ENCODE data around the gene LIPM.

The LIPM gene, protein sequence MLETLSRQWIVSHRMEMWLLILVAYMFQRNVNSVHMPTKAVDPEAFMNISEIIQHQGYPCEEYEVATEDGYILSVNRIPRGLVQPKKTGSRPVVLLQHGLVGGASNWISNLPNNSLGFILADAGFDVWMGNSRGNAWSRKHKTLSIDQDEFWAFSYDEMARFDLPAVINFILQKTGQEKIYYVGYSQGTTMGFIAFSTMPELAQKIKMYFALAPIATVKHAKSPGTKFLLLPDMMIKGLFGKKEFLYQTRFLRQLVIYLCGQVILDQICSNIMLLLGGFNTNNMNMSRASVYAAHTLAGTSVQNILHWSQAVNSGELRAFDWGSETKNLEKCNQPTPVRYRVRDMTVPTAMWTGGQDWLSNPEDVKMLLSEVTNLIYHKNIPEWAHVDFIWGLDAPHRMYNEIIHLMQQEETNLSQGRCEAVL

GRCh38 chr10:88802523-88803285 lies at the start of gene LIPM:
Gene LIPM, plus strand, starts transcription at chr10:88802730. Its CDS starts 167 bp downstream, at chr10:88802897.
- DNase-seq: no peak

DNA sequence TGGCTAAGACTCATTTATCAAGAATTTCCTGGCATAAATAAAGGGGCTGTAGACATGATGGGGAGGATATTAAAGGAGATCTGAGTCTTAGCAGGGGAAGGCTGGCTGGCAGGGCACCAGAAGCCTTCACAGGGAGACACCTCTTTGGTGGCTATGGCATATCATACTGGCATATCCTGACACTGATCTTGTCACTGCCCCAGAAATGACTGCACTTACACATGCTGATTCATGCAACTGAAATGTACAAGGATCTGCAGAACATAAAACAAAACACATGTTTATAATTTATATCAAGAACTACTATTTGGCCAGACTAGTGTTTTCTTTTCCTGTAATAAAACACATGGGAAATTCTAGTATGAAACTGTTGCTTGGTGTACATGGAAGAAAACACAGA lies 48.2 kb upstream of the LIPM start:
- DNase-seq: no peak

- DNase-seq: no peak
These were observed 46.8 kb upstream of the LIPM start for GRCh38 chr10:88755753-88756152.

- DNase-seq: no peak
These were observed 45.9 kb upstream of the LIPM start for GRCh38 chr10:88756660-88757059.

- DNase-seq: no peak
These were observed 43.0 kb upstream of the LIPM start, which contains the start of gene LIPN for GRCh38 chr10:88759366-88760101. Gene LIPN, plus strand, starts transcription at chr10:88760020. Its CDS starts 1,386 bp downstream, at chr10:88761406.

DNA sequence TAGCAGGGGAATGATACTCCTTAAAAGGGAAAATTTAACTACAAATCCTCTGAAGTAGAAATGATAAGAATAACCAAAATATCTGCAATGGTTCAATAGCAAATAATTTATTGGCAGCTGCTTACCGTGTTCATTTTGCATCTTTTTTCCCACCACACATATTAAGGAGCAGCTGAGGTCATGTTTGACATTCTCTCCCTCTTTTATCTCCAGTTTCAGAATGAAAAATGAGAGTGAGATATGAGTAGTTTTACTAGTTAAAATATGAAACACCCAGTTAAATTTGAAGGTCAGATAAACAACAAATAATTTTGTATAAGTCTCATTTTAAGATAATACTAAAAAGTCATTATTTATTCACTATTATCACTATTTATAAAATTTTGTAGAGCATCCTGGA lies 39.6 kb upstream of the LIPM start:
- no peak for DNase-seq

DNA sequence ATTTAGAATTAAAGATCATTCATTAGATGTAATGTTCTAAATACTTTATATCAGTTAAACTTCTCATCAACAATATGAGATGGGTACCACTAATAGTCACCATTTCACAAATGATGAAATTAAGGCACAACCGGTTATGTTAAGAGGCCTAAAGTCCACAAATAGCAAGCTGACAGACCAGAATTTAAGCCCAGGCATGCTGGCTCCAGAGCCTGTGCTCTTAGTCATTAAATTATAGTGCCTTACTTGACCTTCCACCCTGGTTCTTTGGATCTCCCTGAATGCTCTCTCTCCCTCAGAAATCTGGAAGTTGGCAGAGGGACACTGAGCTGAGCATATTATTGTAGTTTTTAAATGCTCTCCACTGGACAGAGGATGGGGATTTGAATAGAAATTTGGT lies 39.1 kb upstream of the LIPM start:
- no peak for DNase-seq

GRCh38 chr10:88764110-88764509 lies 38.4 kb upstream of the LIPM start:
- DNase-seq: no peak

DNA sequence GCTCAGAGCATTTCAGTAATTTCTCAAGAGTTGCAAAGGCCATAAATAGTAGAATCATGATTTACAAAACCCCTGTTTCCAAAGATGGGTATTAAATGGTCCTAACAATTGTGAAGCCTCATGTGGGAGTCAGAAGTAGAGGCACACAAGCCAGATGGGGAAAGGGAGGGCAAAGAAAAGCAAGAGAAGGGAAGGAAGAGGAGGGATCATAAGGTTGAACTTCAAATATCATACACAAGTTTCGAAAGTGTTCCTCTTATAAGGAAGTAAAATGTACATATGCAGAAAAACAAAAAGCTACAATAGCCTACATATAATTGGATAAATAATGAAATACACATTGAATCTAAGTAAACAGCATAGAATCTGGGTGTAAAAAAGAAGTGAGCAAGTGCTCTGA lies 36.7 kb upstream of the LIPM start:
- DNase-seq: no peak

DNA sequence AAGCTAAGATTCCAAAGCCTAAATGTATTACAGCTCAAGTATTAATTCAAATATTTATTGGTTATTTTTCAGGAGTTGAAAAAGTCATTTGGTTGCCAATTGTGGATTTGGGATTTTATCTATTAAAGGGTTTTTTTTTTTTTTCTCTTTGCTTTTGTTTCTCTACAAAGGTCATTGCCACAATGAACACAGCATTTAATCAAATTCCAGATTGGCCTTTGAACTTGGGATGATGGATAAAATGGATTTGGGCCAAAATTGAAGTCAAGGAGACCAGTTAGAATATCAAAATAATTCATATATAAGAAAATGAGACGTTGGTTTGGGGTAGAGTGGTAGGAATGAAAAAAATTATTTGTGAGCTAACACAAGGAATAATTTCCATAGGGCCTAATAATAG lies 33.1 kb upstream of the LIPM start:
- no peak for DNase-seq

DNA sequence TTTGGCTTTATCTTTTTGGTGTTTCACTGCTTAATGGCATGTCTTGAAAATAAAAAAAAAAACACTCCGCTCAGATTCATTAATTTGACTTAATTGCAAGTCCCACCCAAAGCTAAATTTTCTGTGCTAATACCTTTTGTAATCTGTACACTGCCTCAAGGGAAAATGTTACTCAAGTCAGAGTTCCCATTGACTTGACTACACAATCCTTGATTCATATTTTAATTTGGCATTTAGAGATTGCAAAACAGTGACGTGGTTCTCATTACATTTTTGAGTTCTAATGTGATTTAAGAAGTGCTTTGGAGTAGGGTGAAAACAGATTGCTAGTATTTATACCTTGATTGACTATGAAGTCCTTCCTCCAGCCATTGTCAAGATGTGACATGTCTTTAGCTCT lies 21.3 kb upstream of the LIPM start:
- no peak for DNase-seq

GRCh38 chr10:88782222-88782621 lies 20.3 kb upstream of the LIPM start:
- no peak for DNase-seq

DNA sequence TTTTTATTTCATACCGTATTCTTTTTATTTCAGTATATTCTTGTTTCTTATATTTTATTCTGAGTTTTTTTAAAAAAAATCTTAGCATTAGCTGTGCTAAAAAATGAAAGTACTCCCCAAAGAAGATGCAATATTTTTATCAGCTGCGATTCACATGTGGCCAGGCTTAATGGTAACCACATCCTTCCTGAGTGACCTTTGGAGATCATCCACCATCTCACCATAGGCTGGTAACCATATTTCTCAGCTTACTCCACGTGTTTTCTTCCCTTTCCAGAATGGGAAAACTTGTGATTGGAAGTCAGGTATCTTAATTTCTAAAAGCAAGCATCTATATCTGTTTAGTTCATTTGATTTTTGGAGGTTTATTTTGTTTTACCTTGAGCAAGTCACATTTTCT lies 18.8 kb upstream of the LIPM start:
- no peak for DNase-seq

DNA sequence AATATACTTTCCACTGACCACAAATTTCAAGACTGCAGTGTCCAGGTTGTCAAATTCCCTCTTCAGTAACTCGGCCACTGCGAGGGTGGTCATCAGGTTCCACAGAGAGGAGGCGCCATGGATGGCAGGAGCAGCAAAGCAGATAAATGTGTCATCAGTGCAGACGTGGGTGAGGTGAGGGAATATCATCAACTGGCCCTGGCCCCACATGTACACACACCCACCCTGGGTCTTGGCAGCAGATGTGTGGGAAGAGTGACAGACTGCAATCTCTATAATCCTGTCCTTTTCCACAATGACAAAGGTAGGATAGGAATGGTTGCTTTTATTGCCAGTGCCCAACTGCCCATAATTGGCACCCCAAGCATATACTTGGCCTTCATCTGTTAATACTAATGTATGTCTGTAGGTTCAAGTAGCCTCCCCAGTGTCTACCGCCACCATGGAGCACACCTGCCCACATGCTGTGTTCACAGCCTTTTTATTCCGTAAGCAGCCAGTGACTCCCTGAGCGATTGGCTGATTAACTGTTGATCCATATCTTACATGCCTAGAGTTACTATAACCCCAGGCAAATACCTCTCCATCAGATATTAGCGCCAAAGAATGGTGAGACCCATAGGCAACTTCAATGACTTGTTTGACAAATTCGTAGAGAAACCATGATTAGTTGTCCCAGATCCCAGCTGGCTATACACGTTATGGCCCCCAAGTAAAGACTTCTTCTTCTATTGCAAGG lies 16.3 kb upstream of the LIPM start:
- DNase-seq: no peak

GRCh38 chr10:88787463-88787862 lies 15.1 kb upstream of the LIPM start:
- no peak for DNase-seq

GRCh38 chr10:88788924-88789323 lies 13.6 kb upstream of the LIPM start:
- DNase-seq: no peak

DNA sequence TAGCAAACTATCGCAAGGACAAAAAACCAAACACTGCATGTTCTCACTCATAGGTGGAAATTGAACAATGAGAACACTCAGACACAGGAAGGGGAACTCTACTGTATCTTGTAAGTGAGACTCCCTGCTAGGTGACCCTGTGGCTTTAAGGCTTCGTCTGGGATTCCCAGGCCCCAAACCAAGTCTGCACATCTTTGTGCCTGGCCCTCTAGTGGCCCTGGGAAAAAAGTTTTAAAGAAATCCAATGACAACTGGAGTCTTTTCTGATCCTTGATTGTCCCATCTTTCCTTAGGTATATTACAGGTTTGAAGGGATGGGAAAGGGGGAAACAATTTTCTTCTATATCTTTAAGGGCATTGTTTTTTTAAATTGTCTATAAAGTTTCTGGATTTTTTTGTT lies 10.6 kb upstream of the LIPM start:
- DNase-seq: no peak

GRCh38 chr10:88792661-88793060 lies 9.9 kb upstream of the LIPM start:
- no peak for DNase-seq

- DNase-seq: no peak
These were observed 8.7 kb upstream of the LIPM start for GRCh38 chr10:88793712-88794299.

DNA sequence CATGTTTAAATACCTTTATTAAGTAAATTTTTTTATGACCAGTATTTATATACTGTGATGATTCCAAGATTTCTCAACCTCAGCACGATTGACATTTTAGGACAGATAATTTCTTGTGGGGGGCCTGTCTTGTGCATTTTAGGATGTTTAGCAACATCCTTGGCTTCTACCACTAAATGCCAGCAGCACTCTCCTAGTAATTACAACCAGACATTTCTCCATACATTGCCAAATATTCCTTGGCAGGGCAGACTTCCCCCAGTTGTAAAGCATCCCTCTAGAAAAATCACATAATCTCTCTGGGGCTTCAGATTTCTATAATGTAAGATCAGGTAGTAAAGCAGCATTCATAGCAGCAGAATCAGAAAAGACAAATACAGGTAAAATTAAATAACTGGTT lies 7.8 kb upstream of the LIPM start:
- no peak for DNase-seq

DNA sequence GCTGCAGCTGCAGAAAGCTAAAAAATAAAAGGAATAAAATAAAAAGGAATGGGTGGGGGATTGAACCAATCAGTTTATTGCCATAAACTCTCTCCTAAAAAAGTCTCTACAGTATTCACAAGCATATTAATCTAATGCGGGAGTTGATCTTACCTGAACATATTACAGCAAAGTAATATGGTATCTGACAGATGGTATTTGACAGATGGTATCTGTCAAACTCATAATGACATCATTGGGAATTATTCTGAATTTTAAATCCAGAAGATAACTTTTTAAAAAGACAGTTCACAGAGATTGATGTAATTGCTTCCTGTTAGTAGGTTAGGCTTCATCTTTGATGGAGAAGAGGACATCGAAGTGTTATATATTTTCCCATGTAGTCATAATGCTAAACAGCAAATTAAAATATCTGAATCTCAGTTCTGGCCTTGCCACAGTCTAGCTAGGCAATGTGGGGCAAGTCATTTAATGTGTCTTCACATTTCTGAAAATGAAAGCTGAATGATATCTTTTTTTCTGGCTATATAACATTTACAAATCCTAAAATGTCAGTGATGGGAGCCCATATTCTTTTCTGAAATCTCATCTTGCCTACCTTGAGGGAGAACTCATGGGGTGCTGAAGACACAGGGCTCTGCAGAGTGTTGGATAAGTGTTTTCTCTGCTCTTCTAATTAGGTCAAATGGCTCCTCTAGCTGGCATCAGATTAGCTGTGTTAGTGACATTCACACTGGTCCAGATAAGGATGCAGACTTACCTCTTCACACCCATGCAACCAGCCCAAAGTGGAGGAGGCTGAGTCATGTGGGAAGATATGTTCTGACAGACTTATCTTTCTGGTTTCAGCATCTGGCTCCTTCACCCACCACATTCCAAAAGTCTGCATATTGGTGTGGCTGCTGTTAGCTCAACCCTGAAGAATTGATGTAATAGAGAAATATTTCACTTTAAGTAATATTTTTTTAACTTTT lies 2.1 kb upstream of the LIPM start:
- no peak for DNase-seq
